Measurements from ENCODE around the gene PPCDC.
"Not testable (repeated sequence)": the region's sequence is repeated elsewhere in the genome, so short reads cannot be mapped to it uniquely, and the experiment has no call there.

Gene PPCDC

DNA sequence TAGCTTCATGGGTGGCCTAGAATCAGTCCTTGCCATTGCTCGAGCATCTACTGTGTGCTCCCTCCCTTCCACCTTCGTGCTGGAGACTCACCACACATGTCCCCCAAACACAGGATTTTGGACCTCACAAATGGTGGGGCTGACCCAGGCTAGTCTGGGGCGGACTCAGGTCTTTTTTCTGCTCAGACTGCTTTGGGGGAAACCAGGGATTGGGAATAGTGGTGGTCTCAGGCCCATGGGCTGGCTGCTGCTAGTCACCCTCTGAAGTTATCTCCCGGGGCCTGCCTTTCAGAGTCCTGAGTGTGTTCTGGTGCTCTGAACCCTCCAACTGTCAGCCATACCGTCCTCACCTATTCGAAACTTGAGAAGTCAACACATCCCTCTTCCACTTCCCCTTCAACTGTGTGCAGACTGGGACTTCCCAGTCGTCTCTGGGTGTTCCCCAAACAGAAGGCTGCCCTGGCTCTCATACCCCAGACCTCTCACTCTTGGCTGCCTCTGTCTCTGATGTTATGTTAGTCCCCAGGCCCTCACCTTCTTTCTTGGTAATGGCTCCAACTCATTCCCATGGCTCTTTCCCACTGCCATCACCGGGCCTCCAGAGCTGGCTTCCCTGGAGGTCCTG, 46.0 kb downstream of the PPCDC start:
- no peak for DNase-seq

DNA sequence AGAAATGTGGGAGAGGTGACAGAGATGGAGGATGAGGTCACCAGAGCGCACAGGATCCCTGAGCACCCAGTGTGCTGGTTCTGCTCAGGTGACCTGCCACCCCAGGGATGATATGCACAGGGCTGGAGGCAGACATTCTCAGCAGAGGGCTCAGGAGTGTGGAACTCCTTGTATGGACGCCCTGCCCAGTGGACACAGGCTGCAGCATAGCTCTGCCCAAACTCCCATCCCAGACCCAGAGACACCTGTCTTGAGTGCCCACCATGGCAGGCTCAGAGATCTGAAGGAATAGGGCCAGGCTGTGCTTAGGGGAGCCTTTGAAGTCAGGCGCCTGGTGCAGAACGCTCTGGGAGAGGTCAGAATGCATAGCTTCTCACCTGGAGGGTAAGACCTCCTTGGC, 47.3 kb downstream of the PPCDC start:
- no peak for DNase-seq

DNA sequence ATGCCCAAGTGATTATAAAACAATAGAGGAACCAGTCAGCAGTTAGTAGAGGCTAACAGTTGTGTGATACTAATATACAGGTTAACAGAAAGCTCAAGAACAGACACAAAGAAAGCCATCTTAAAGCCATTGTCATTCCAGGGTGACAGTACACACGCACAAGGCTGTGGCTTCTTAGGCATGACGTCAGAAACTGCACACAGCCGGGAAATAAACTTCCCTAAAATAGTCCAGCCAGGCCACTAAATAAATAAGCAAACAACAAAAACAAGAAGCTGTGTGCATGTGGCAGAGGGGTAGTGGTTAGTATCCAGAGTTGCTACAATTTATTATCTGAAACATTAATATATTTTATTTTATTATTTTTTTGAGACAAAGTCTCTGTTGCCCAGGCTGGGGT, 49.8 kb downstream of the PPCDC start:
- DNase-seq: no peak

DNA sequence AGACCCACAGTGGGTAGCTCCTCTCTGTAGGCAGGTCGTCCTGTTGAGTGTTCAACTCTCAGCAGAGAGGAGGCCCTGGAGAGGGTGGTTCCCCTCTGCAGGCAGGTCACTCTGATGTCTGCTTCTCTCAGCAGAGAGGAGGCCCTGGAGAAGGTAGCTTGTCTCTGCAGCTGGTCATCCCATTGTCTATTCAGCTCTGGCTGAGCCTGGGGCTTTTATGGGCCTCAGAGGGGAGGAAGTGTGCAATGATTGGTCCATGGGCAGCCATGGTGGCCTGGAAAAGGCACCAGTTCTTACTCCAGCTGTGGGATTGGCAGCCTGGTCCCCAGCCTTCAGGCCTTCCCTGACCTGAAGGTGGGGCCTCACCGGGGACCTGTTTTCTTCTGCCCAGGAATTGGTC, 52.9 kb downstream of the PPCDC start:
- no peak for DNase-seq

DNA sequence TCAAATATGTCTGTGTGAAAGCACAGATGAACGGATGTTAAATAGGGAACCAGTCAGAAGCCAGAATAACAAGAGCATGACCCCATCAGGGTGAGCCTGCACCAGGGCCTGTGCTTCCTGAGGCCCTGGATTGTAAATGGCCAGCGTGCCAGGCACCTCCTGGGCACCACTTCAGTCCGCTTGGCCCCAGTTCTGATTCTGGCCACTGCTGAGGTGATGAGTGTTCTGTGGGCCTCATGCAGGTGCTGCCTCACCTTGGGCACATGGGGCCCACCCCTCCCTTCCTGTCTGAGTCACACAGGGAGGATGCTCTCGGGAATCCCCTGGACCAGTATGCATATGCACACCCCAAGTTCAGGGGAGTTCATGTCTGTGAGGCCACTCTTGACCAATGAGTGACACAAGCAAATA, 54.2 kb downstream of the PPCDC start:
- DNase-seq: not testable (repeated sequence)

DNA sequence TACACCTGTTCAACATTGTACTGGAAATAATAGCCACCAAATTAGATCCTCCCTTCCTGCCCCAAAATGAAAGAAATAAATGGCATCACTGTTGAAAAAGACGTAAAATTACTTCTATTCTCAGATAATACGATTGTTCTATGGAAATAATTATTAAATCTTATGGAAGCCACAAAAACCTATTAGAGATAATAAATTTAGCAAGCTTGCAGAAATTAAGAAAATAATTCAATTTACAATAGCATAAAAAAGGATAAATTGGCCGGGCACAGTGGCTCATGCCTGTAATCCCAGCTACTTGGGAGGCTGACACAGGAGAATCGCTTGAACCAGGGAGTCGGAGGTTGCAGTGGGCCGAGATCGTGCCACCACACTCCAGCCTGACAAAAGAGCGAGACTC, 57.8 kb downstream of the PPCDC start:
- no peak for DNase-seq

DNA sequence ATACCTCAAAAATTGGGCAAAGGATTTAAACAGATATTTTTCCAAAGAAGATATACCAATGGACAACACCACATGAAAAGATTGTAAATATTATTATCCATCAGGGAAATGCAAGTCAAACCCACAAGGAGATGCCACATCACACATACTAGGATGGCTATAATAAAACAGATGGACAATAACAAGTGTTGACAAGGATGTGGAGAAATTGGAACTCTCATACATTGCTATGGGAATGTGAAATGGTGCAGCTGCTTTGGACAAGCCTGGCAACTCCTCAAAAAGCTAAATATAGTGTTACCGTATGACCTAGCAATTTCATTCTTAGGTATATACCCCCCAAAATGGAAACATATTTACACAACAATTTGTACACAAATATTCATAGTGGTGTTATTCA, 59.3 kb downstream of the PPCDC start:
- DNase-seq: no peak

DNA sequence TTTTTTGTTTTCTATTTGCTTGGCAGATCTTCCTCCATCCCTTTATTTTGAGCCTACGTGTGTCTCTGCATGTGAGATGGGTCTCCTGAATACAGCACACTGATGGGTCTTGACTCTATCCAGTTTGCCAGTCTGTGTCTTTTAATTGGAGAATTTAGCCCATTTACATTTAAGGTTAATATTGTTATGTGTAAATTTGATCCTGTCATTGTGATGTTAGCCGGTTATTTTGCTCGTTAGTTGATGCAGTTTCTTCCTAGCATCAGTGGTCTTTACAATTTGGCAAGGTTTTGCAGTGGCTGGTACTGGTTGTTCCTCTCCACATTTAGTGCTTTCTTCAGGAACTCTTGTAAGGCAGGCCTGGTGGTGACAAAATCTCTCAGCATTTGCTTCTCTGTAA, 62.3 kb downstream of the PPCDC start:
- not testable (repeated sequence) for DNase-seq

DNA sequence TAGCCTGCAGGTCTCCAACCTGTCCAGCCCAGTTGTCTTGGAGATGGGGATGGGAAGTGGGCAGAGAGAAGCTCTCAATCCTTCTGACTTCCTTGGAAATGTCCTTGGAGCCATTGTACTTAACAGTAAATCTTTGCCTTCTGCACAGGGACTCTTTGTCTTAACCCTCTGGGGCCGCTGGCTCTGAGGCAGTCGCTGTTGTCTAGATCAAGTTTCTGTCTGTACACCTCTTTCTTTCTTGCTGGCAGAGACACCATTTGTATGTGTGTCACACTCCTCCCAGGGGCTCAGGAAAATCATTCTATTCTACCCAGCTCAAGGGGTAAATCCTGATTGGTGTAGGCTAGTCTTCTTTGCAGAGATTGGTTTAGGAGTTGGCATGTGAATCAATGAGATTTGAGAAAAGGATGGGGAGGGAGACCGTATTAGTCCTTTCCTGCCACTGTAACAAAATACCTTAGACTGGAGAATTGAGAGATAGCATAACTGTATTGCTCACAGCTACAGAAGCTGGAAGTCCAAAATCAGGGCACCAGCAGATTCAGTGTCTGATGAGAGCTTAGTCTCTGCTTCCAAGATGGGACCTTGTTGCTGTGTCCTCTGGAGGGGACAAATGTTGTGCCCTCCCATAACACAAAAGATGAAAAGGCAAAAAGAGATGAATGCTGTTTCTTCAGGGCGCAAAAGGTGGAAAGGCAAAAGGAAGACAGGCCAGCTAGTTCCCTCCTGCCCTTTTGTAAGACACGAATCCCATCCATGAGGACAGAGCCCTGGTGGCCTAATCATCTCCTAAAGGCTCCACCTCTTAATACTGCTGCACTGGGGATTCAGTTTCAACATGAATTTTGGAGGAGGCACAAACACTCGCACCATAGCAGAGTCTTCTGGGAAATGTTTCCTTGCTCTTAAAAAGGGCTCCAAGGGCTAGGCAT, 66.3 kb downstream of the PPCDC start:
- DNase-seq: no peak

DNA sequence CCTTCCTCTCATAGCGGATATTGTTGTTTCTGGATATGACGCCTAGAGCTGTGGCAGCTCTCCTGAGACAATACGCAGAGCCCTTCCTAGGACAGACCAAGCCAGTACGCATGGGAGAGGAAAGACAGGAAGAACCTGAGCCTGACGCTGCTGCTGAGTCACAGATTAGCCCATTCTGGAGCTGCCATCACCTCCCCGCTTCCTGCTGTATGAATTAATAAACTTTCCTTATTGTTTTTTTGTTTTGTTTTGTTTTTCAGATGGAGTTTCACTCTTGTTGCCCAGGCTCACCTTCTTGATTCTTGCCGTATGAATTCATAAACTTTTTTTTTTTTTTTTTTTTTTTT, 67.0 kb downstream of the PPCDC start:
- DNase-seq: no peak

DNA sequence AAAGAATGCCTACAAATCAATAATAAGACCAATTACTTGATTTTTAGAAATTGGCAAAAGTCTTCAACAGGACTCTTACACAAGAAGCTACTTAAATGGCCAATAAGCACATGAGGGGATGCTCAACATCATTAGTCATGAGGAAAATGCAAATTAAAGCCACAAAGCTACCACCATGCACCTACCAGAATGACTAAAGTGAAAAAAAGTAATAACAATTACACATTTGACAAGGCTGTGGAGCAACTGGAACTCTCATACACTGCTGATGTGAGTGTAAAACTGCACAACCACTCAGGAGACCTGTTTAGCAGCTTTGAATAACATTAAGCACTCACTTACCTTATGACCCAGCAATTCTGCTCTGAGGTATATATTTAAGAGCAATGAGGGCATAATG, 68.4 kb downstream of the PPCDC start:
- DNase-seq: no peak

DNA sequence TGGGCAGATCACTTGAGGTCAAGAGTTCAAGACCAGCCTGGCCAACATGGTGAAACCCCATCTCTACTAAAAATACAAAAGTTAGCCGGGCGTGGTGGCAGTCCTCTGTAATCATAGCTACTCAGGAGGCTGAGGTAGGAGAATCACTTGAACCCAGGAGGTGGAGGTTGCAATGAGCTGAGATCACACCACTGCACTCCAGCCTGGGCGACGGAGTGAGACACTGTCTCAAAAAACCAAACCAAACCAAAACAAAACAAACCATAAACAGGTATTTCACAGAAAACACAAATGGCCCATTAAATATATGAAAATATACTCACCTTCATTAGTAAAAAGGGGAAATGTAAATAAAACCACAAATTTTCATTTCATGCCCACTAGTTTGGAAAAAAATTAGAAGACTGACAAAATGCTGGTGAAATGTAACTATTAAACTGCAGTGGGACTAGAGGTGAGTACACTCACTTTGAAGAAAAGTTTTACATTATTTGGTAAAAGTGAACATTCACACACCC, 71.6 kb downstream of the PPCDC start:
- not testable (repeated sequence) for DNase-seq

DNA sequence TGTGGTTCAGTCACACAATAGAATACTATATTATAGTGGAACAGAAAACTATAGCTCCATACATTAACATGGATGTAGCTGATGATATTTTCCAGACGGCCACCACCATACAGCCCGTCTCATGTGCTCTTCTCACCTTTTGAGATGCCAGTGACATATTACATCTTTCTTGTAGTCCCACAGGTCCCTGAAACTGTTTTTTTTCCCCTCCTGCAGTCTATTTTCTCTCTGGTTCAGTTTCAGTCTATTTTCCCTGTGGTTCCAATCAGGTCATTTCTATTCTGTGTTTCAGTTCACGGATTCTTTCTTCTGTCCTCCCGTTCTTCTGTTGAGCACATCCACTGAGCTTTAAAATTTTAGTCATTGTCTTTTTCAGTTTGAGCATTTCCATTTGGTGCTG, 72.2 kb downstream of the PPCDC start:
- DNase-seq: no peak

DNA sequence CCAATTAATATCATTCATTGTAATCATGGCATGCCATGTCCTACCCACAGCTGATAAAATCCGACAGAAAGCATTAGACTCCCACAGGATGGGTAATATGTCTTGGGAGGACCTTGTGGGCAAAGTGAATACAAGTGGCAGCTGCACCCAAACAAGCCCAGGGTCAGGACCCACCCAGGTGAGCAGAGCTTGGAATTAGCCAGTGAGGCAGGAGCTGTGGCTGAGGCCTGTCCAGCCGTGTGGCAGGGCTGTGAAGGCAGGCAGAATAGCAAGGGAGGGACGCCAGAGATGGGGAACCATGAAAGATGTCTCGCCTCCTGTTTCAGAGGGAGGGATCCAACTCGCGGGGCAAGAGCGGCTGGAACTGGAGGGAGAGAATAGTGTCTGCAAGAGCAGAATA, 74.5 kb downstream of the PPCDC start:
- no peak for DNase-seq

DNA sequence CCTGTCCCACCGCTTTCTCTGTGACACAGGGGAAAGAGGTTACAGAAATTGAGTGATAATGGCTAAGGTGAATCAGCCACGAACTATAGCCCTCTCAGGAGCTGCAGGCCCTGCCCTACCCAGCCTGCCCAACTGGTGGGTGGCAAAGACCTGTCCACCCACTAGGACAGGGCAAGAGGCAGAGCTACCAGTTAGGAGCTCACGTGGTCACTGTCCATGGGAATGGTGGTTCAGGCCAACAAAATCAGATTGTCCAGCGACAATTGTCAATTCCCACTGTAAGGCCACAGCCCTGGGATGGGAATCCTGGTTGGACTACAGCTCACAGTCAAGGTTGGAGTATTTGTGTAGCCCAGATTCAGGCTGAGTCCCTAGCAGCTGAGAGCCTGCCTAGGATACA, 75.0 kb downstream of the PPCDC start:
- no peak for DNase-seq
